ENCODE data around the gene JAML.
"Not testable (repeated sequence)": the region's sequence is repeated elsewhere in the genome, so short reads cannot be mapped to it uniquely, and the experiment has no call there.

JAML gene

GRCh38 chr11:118194835-118195627 lies 29.8 kb downstream of the JAML start:
- TF ChIP-seq CTCF (IDR thresholded peaks at IDR 0.05; ENCODE audit: low read depth, low read length) = no peak
- no peak overlapping the region for H3K4me3 ChIP-seq (ENCODE audit: low read depth, low read length)

GRCh38 chr11:118193910-118194566 lies 30.8 kb downstream of the JAML start:
- no peak for TF ChIP-seq CTCF (IDR thresholded peaks at IDR 0.05; ENCODE audit: low read depth, low read length)

GRCh38 chr11:118192817-118193216 lies 32.0 kb downstream of the JAML start:
- H3K4me3 ChIP-seq (ENCODE audit: low read depth, low read length) = not testable (repeated sequence)

More at GRCh38 chr11:118193910-118194566, 30.8 kb downstream of the JAML start:
- no peak overlapping the region for H3K4me3 ChIP-seq (ENCODE audit: low read depth, low read length)

GRCh38 chr11:118190942-118191506 lies 33.8 kb downstream of the JAML start:
- H3K4me3 ChIP-seq (ENCODE audit: low read depth, low read length) = not testable (repeated sequence)

GRCh38 chr11:118186346-118187107 lies 38.3 kb downstream of the JAML start:
- H3K4me3 ChIP-seq (ENCODE audit: low read depth, low read length) = no peak overlapping the region
- no peak for TF ChIP-seq CTCF (IDR thresholded peaks at IDR 0.05; ENCODE audit: low read depth, low read length)

- TF ChIP-seq CTCF (IDR thresholded peaks at IDR 0.05; ENCODE audit: low read depth, low read length) = no peak
- H3K4me3 ChIP-seq (ENCODE audit: low read depth, low read length) = no peak overlapping the region
Observed at GRCh38 chr11:118184784-118185579, 39.8 kb downstream of the JAML start.

- not testable (repeated sequence) for H3K4me3 ChIP-seq (ENCODE audit: low read depth, low read length)
Observed at GRCh38 chr11:118183691-118184090, 41.1 kb downstream of the JAML start.

- TF ChIP-seq CTCF (IDR thresholded peaks at IDR 0.05; ENCODE audit: low read depth, low read length) = no peak
- no peak overlapping the region for H3K4me3 ChIP-seq (ENCODE audit: low read depth, low read length)
Observed at GRCh38 chr11:118180300-118180703, 44.5 kb downstream of the JAML start.
